ENCODE measurements around the gene PGBD5. TPM values are rescaled to one million over a fixed set of nuclear protein-coding genes. Genes with fewer than 3 reads are reported as not detected.

PGBD5 gene
- total RNA-seq, 4 donors from 2014 or later: 0.79 to 2.6 (median 1.1) TPM

GRCh38 chr1:230387296-230387695 is 38.8 kb downstream of the PGBD5 start:
- Histone ChIP-seq H3K4me3 (no peak overlapping the region), H3K4me1 (no peaks in the 10 kb centered on the region), H3K9me3 (no peaks in the 10 kb centered on the region), H3K27ac (no peak overlapping the region), H3K27me3 (no peaks in the 10 kb centered on the region), H3K36me3 (no peaks in the 10 kb centered on the region)
- WGBS, 2 donors (ENCODE audit: low coverage in 1 of 2): 81% methylated on average over 2 of the region's 2 CpGs; no CpG with 5 or more reads in 1 of the 2 donors
- no peak for TF ChIP-seq POLR2A (IDR thresholded peaks at IDR 0.05)
- no peak for TF ChIP-seq CTCF (IDR thresholded peaks at IDR 0.05)
- no peak for TF ChIP-seq EP300 (IDR thresholded peaks at IDR 0.05; ENCODE audit: low read depth)
- TF ChIP-seq POLR2AphosphoS5 (IDR thresholded peaks at IDR 0.05): no peak
- intact Hi-C loops (cut with DNase I; ENCODE audit: low total_unique reads): no loop called here
- in situ Hi-C loops (cut with MboI; ENCODE audit: low pct_ligation_motif_present in 1 of 4, low pct_unique_long_range_greater_than_20kb in 1 of 4, low sequenced_read_pairs in 3 of 4): no loop called here
- no peak for DNase-seq

DNA sequence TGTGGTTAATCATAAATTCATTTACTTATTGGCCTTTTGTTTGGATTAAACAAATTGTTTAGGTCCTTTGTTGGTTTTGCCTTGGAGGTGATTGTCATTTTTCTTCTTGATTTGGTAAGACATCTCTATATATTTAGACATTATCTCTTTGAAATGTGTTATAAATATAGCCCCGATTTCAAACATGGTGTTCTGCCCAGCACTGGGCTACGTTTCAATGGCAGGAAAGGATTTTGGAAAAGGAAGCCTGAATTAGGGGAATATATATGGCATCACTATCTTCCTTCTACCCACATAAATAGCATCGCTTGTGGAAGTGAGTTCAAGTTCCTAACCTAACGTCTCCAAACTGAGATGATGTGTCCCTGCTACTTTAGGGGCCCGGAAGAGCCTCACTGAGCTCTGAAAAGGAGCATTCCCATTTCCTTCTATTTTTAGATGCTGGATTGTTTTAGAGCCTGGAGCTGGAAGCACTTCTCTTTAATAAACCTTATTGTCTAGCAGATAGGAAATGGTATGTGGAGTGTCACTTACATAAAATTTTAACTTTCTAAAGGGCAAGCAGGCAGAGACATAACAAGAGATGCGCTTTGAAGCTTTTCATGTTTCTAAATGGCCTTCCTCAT is 39.4 kb downstream of the PGBD5 start:
- no peak overlapping the region for H3K27ac ChIP-seq
- intact Hi-C loops (cut with DNase I; ENCODE audit: low total_unique reads) (no loop called here), in situ Hi-C loops (cut with MboI; ENCODE audit: low pct_ligation_motif_present in 1 of 4, low pct_unique_long_range_greater_than_20kb in 1 of 4, low sequenced_read_pairs in 3 of 4) (no loop called here)
- no peaks in the 10 kb centered on the region for H3K4me1 ChIP-seq
- H3K4me3 ChIP-seq: no peak overlapping the region
- no peak for DNase-seq
- TF ChIP-seq POLR2A (IDR thresholded peaks at IDR 0.05) (no peak), POLR2AphosphoS5 (IDR thresholded peaks at IDR 0.05) (no peak), EP300 (IDR thresholded peaks at IDR 0.05; ENCODE audit: low read depth) (no peak)
- WGBS, 2 donors (ENCODE audit: low coverage in 1 of 2): 78 to 100% methylated on average over 3 to 6 of the region's 6 CpGs
- no peaks in the 10 kb centered on the region for H3K36me3 ChIP-seq
- H3K9me3 ChIP-seq: no peaks in the 10 kb centered on the region
- no peaks in the 10 kb centered on the region for H3K27me3 ChIP-seq

DNA sequence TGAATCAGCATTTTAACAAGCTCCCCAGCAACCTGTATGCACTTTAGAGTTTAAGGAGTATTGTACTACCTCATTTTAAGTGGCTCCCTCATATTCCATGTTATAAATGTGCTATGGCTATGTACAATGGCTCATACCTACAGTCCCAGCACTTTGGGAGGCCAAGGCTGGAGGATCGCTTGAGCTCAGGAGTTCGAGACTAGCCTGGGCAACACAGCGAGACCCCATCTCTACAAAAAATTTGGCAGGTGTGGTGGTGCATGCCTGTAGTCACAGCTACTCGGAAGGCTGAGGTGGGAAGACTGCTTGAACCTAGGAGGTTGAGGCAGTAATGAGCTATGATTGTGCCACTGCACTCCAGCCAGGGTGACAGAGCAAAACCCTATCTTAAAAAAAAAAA is 40.2 kb downstream of the PGBD5 start:
- 93 to 98% methylated on average over 3 to 4 of the region's 4 CpGs for WGBS, 2 donors (ENCODE audit: low coverage in 1 of 2)
- TF ChIP-seq POLR2AphosphoS5 (IDR thresholded peaks at IDR 0.05): no peak
- no peak for TF ChIP-seq CTCF (IDR thresholded peaks at IDR 0.05)
- TF ChIP-seq EP300 (IDR thresholded peaks at IDR 0.05; ENCODE audit: low read depth): no peak
- Histone ChIP-seq H3K27ac (no peak overlapping the region), H3K4me3 (no peak overlapping the region), H3K36me3 (no peaks in the 10 kb centered on the region), H3K27me3 (no peaks in the 10 kb centered on the region), H3K4me1 (no peaks in the 10 kb centered on the region), H3K9me3 (no peaks in the 10 kb centered on the region)
- intact Hi-C loops (cut with DNase I; ENCODE audit: low total_unique reads) (no loop called here), in situ Hi-C loops (cut with MboI; ENCODE audit: low pct_ligation_motif_present in 1 of 4, low pct_unique_long_range_greater_than_20kb in 1 of 4, low sequenced_read_pairs in 3 of 4) (no loop called here)
- no peak for DNase-seq

- no peak for TF ChIP-seq POLR2A (IDR thresholded peaks at IDR 0.05)
- no peak for TF ChIP-seq CTCF (IDR thresholded peaks at IDR 0.05)
- no peak for TF ChIP-seq EP300 (IDR thresholded peaks at IDR 0.05; ENCODE audit: low read depth)
- no peak for TF ChIP-seq POLR2AphosphoS5 (IDR thresholded peaks at IDR 0.05)
- H3K27me3 ChIP-seq: no peaks in the 10 kb centered on the region
- no peaks in the 10 kb centered on the region for H3K9me3 ChIP-seq
- H3K4me1 ChIP-seq: no peaks in the 10 kb centered on the region
- WGBS, 2 donors (ENCODE audit: low coverage in 1 of 2): 88 to 92% methylated on average over 2 of the region's 2 CpGs
- no peak for DNase-seq
- no peak overlapping the region for H3K4me3 ChIP-seq
- no peak overlapping the region for H3K27ac ChIP-seq
- intact Hi-C loops (cut with DNase I; ENCODE audit: low total_unique reads) (no loop called here), in situ Hi-C loops (cut with MboI; ENCODE audit: low pct_ligation_motif_present in 1 of 4, low pct_unique_long_range_greater_than_20kb in 1 of 4, low sequenced_read_pairs in 3 of 4) (no loop called here)
- no peaks in the 10 kb centered on the region for H3K36me3 ChIP-seq
Measured at GRCh38 chr1:230385158-230385450, 41.0 kb downstream of the PGBD5 start.

Measured in transverse colon (tissue), 4 donors.